GM19324 (cell line): Measurements from ENCODE around the gene ZMYND10.
"Not testable (repeated sequence)": the region's sequence is repeated elsewhere in the genome, so short reads cannot be mapped to it uniquely, and the experiment has no call there.

ENCODE experiments used
- ATAC-seq: cut with Tn5 transposase; IDR thresholded peaks from one replicate; pipeline ENCODE4 v1.9.1; 2021; ENCODE audit warnings: mild to moderate bottlenecking, moderate library complexity; ENCODE audit not compliant: unreplicated experiment, low FRiP score

The ZMYND10 gene

DNA sequence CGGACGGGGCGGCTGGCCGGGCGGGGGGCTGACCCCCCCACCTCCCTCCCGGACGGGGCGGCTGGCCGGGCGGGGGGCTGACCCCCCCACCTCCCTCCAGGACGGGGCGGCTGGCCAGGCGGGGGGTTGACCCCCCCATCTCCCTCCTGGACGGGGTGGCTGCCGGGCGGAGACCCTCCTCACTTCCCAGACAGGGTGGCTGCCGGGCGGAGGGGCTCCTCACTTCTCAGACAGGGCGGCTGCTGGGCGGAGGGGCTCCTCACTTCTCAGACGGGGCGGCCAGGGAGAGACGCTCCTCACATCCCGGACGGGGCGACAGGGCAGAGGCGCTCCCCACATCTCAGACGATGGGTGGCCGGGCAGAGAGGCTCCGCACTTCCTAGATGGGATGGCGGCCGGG is 33.5 kb downstream of the ZMYND10 start:
- ATAC-seq = not testable (repeated sequence)

DNA sequence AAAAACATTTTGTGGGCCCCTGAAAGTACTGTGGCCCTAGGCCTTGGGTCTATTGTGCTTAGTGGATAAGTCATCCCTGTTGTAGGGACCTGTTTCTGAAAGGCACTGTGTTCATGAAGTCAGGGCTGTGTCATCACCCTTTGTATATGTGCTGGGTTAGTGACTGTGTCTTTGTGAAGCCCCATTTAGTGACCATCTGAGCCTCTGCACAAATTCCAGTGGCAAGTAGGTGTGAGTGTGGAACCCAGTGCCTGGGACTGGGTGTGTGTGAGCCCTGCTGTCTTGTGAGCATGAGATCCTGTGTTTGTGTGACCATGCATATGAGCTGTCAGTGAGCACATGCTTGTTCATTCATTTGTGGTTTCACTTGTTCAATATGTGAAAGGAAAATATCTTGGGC is 40.9 kb downstream of the ZMYND10 start:
- ATAC-seq = no peak

DNA sequence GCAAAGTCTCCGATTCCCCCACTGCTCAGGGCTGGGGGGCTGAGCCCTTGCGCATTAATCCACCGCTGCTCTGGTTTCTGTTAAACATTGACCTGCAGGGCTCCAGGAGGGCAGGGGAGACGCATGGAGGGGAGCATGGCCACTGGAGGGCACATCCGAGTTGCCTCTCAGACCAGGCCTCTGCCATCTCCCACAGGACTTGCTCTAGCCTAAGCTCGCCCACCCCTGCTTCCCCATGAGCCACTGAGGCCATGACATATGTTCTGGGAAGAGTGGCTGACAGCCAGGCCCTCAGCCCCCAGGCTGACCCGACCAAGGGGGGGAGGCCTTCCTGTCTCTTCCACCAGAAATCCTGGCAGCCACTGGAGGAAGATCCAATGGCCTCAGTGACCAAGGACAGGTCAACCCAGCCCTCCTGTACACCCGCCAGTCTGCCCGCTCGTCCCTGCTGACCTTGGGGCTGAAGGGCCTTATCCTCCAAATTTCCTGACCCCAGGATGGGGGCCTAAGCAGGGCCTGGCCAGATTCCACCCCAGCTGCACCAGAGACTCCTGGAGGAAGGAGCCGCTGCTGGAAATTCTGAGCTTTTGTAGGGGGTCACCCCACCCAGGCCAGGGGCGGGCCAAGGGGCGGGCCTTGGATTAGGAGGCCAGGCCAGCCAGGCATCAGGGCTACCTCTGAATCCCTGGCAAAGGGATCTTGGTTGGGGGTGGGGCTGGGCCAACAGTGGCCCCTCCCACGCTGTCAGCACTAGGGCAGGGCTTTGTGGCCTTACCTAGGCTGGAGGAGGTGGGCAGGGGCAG is 42.3 kb downstream of the ZMYND10 start, which contains the start of gene HYAL1:
Gene HYAL1 (minus strand): TSS at position 562 of the 803 bp plus-strand sequence. CDS start 618 bp downstream, outside the sequence.
- ATAC-seq = no peak

DNA sequence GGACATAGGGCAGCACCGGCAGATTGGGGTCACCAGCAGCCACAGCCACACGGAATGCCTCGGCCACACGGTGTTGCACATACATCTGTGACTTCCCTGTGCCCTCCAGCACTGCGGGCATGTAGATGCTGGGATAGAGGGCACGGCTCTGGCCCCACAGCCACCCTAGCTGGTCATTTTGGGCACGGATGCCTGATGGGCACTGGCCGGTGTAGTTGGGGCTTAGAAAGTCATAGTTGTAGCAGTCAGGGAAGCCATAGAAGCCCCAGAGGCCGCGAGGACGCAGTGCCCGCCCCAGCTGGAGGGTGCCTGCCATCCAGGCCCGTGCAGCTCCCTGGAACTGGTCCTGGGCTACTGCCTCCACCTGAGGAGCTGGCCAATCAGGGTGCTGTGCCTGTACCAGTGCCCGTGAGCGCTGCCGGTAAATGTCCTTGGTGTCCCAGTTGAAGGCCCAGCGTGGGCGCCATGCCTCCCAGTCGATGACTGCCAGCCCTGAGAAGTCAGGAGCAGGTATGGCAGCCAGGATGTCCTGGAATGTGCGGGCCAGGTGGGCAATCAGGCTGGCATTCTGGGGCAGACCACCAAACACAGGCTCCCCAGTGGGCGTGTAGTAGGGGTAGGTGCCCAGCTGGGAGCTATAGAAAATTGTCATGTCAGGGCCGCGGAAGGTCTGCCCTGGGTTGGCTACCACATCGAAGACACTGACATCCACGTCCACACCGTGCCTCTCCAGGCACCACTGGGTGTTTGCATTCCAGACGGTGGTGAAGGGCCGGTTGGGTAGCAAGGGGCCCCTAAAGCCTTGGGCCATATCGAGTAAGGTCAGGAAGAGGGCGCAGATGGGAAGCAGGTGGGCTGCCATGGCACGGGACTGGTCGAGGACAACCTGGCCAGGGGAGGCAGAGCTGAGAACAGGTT is 43.2 kb downstream of the ZMYND10 start:
- ATAC-seq = no peak

DNA sequence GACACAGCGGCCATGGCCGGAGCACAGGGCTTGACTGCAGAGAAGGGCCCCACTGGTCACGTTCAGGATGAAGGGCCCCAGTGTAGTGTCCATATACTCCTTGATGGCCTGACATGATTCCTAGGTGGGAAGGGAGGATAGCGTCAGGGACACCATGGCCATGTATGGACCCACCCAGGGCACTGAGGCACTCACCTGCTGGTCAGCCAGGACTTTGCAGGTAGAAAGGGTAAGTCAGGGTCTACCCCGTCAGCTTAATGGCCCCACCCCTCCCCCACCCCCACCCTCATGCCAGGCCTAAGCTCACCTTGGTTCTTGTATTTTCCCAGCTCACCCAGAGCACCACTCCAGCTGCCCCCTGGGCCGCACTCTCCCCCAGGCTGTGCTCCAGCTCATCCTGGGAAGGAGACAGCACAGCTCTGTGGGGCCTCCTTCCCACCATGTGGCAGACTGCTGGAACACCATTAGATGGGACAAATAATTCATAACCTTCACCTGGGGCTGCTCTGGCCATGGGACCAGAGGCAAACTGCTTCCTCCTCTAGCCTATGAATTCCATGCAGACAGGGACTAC is 44.8 kb downstream of the ZMYND10 start:
- no peak for ATAC-seq

DNA sequence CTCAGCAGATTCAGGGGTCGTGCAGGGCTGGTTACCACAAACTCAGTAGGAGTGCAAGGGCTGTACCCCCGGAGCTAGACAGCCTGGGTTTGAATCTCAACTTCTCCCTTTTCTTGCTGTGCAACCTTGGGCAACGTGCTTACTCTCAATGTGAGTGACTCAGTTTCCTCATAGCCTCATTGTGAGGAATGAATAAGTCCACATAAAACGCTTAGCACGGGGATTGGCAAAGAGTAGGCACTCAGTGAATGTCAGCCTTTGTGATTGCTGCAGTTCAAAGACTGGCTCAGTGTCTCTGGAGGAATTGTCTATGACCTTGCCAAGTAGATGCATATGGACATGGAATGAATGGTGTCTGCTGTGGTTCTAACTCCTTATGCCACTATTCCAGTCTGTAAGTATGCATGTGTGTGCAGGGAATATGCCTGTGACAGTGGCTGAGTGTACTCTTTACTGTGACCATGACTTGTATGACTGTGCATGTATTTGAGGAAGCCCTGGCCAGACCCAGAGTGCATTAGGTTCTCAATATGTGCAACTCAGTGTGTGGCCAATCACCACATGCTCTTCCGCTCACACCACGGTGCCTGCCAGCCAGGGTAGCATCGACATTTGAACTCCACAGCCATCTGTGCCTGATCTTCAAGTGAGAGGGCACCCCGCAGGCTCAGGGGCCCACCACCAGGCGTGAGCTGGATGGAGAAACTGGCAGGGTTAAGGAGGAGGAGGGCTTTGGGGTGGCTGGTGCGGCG is 45.4 kb downstream of the ZMYND10 start:
- no peak for ATAC-seq

DNA sequence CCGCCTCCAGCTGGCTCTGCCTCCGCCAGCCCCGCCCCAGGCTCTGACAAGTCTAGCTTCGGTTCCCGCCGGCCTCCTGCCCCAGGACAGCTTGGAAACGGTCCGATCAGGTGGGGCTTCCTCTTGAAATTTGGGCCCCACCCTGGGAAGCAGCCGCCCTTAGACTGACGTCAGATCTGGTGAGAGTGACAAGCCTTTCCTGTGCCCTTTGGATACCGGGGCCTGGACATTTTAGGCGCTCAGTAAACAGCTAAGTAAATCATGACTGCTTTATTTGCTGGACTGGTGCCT is 45.9 kb downstream of the ZMYND10 start:
- ATAC-seq = no peak

DNA sequence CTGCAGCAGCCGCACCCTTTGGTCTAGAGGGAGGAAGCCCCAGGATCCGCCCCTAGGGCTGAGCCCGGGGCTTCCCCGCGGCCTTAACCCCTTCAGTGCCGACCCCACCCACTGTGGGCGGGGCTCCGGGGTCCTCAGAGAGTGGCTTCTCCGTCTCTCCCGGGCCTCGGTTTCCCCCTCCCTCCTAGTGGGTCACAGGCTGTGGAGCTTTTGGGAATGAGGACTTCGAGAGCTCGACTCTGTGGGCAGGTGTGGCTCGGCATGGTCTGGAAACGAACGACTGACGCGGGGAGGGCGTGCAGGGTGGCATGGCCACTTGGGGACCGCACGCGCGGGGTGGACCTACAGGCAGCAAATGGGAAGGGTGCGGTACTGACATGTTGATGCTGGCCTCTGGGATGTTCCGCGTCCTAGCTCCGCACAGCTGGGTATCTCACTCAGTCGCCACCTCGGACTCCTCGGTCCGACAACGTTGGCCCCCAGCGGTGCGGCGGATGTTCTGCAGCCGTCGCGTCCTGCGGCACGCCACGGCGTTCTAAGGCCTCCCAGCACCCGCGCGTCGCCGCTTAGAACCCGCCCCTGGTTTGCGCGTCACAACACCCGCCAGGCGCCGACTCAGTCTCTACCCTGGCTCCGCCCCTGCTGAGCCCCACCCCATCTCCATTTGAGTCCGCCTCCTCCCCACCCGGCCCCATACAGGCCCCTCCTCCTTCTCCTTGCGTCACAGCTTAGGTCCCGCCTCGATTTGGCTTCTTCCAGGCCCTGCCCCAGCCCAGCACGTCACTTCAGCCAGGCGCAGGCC is 46.5 kb downstream of the ZMYND10 start, which contains the start of the genes HYAL3 and NAA80:
Gene HYAL3 (minus strand): TSS at position 570 of the 802 bp plus-strand sequence. CDS start 3,803 bp downstream, outside the sequence.
Gene NAA80 (minus strand): TSS at position 570 of the 802 bp plus-strand sequence. CDS start 1,942 bp downstream, outside the sequence.
- peak; percentile 84 for ATAC-seq

DNA sequence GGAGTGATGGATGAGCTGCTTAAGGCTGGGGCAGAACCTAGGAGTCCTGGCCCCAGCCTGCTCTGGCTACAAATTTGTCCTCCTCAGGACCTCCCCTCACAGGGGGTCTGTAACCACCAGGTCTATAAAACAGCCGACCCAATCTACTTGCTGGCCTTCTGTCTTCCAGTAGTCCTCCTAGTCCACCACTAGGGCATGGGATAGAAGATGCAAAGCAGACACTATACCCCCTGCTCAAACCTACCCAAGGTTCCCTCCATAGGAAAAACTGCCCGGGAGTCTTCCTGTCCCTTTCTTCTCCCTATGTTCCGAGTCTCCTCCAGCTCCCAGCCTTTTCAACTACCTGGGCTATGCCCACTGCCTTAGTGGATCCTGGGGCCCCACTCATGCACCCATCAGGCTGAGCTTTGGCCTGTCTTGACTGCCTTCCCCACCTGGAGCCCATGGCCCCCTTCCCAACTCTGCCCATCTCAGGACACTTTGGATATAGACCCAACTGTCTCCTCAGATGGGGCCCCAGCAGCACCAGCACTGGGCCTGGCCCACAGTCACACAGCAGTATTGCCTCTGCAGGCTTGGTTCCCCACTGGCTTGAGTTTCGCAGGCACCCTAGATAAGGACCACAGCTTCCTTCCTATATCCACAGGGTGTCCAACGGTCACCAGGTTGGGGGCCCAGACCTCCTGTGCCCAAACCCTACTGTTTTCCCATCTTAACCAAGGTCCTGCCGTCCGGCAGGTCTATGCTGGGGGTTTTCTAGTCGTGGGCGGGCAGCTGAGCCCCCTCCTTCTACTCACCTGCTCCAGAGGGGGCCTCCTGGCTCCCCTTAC is 47.4 kb downstream of the ZMYND10 start:
- ATAC-seq = no peak

DNA sequence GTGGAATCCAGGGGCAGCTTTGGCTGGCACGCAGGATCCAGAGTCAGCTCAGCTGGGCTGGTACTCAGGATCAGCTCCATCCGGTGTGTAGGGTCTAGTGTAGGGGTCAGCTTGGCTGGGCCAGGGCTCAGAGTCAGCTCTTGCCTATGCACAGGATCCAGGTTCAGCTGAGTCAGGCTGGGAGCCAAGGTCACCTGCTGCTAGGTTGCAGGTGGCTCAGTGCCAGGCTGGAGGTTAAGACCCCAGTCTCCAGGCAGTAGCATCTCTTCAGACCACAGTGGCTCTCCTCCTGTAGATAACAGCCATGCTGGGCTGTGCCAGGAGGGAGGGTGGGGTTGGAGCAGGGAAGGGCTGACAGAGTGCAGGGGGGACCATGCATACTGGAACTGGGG is 48.2 kb downstream of the ZMYND10 start:
- no peak for ATAC-seq

DNA sequence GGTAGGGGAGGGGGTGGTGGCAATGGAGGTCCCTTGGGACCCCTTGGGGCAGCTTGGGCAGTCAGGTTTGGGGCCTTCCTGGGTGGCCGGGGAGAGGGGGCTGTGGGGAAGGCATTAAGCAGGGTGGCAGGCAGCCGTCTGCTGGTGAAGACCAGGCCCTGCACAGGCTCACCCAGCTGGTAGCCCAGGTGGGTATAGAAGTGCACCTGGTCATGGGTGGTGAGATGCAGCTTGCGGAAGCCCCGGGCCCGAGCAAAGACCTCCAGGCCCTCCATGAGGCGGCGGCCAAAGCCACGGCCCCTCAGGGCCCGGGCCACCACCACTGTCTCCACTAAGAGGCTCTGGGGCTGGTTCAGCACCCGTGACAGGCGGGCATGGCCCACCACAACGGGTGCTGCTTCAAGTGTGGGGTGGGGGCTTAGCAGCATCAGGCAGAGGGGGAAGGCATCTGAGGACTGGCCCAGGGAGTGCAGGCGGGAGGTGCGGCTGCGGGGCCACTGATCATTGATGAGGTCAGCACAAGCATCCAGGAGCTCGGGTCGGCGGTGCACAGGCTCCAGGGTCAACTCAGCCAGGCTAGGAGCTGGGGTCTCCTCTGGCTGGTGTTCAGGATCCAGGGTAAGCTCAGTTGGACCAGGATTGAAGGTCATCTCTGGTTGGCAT is 48.7 kb downstream of the ZMYND10 start:
- no peak for ATAC-seq

DNA sequence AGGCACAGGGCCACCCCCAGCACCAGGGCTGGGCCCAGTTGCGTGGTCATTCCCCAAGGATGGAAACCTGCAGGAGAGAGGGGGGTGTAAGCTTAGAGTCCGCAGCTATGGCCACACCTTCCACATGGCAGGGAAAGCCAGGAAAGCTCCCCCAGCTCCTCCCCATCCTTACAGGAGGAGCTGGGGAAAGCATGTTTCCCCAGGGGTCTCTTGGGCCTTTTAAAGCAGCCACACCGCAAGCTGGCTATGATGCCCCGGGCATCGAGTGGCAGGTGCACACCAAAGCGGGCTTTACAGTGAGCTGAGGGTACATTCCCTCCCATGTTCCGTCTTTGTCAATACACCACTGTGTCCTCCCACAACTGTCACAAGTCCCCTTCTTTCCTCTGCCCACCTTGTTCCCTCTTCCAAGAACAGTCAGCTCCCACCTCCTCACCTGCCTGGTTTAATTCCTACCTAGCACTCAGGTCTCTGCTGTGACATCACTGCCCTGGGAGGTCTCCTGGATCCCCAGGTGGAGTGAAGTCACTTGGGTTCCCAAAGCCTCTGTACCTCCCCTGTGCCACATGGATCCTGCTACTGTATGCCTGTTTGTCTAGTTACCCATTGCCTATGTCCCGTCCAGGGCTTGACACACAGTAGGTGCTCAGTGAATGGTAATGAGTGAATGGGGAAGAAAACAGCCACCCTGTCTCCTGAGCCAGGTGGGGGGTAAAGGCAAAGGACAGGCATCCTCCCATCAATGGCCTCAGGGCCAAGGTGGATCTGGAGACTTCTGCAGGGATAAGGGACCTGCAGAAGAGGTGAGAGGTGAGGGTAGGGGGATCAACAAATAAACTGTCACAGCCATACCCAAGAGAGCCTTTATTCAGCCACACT is 49.7 kb downstream of the ZMYND10 start:
- no peak for ATAC-seq

DNA sequence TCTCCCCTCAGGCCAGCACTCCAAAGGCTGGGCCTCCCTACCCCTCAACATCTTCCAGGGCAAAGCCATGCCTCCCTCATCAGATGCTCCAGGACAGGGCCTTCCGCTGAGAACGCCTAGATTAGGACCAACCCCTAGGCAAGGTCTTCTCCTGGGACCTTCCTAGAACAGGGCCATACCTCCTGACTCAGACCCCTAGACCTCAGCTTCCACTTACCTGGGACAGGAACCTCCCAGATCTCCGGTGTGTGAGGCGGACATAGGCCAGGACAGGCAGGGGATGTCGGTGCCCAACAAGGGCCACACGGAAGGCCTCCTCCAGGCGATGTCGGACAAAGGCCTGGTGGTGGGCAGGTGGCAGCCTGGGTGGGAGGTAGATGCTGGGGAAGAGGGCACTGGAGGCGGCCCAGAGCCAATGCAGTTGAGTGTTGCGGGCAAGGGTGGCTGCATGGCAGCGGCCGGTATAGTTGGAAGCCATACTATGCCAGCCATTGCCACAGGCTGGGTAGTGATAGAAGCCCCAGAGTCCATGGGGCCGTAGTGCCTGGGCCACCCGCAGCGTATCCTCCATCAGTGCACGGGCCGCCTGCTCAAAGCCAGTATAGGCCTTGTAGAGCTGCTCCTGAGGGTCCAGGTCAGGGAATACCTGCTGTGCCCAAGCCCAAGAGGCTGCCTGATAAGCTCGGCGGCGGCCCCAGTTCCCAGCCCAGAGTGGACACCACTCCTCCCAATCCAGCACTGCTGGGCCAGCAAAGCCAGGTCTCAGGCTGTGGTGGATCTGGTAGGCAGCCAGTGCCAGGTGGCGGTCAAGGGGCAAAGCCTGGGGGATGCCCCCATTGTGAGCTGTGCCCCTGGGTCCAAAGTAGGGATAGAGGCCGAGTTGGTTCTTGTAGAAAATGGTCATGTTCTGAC is 50.8 kb downstream of the ZMYND10 start:
- ATAC-seq = no peak

DNA sequence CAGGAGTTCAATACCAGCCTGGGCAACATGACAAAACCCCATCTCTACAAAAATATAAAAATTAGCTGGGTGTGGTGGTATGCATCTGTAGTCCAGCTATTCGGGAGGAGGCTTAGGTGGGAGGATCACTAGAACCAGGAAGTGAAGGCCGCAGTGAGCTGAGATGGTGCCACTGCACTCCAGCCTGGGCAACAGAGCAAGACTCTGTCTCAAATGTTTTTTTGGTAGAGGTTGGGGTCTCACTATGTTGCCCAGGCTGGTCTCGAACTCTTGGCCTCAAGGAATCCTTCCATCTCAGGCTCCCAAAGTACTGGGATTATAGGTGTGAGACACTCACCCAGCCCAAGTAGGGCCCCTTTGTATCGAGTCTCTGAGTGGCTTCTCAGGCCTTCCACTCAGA is 51.4 kb downstream of the ZMYND10 start:
- no peak for ATAC-seq

DNA sequence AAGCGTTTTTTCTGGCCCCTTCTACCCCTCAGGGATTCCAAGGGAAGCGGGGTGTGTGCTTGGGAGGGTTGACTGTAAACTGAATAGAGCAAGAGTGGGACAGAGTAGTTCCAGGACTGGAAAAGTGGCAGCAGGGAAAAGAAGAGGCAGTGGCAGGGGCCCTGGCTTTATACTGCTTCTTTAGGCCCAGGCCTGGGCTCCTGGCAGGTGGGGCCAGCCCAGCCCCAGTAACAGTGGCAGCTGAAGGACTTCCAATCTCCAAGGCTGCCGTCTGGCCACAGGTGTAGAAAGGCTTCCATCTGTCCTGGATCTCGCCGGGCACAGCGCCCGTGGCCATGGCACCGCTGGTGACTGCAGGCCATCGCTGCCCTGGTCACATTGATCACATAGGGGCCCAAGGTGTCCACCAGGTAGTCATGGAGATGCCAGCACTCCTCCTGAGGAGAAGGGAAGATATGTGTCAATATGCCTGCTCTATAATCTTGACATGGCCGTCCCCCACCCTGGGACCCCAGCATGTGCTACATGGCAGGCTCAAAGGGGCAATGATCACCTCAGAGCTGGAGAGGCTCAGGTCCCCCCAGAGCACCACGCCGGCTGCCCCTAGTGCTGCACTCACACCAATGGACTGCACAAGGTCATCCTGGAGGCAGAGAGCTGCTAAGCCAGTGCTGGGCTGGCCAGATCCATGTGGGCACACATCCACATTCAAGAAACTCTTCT is 52.3 kb downstream of the ZMYND10 start:
- ATAC-seq = no peak
